H1 (cell line): ENCODE data around the gene RESF1. TPM values are rescaled to one million over a fixed set of nuclear protein-coding genes. Genes with fewer than 3 reads are reported as not detected.

Experiments
- CTCF ChIA-PET: fragments of 300-600 bp; sonication (Branson Sonifier 250); formaldehyde crosslinking; loops from one replicate; lab custom pipeline; 2021; ENCODE audit not compliant: partially characterized antibody; lab: Charles Lee
- POLR2A ChIA-PET: fragments of 300-600 bp; sonication (Branson Sonifier 250); formaldehyde crosslinking; loops from one replicate; lab custom pipeline; 2021; ENCODE audit warnings: inconsistent platforms; ENCODE audit not compliant: partially characterized antibody; lab: Charles Lee
- DNase-seq, 2 experiments: peaks; one replicate each; pipeline versions ENCODE4 v3.0.0 to v3.0.0-alpha.2; 2010 to 2022; ENCODE audit warnings: low spot score in 2 of 2, low read depth in 1 of 2, mixed read lengths in 1 of 2
- FAIRE-seq: peaks from 2 replicates; lab custom pipeline; 2011; peaks lifted over from hg19 to GRCh38; lab: Jason Lieb, UNC
- H2AFZ ChIP-seq: 2 replicates; pipeline ENCODE4 v1.8.1; 2012; ENCODE audit warnings: low read length, inconsistent platforms
- H2AK5ac ChIP-seq: 2 replicates; pipeline ENCODE4 v1.6.1; 2013; ENCODE audit warnings: low read depth, low read length
- H2BK120ac ChIP-seq: replicated peaks from 2 replicates; pipeline ENCODE3; 2013; ENCODE audit warnings: low read depth, low read length, inconsistent platforms
- H2BK12ac ChIP-seq: 2 replicates; pipeline ENCODE4 v1.6.1; 2013; ENCODE audit warnings: low read depth, low read length
- H2BK15ac ChIP-seq: 2 replicates; pipeline ENCODE4 v1.6.1; 2013; ENCODE audit warnings: low read length
- H2BK20ac ChIP-seq: 2 replicates; pipeline ENCODE4 v1.6.1; 2013; ENCODE audit warnings: low read length
- H2BK5ac ChIP-seq: 2 replicates; pipeline ENCODE4 v1.6.1; 2013; ENCODE audit warnings: low read depth, low read length
- H3K14ac ChIP-seq: 2 replicates; pipeline ENCODE4 v1.6.1; 2013; ENCODE audit warnings: inconsistent platforms; ENCODE audit not compliant: insufficient read length
- H3K18ac ChIP-seq: 2 replicates; pipeline ENCODE4 v1.6.1; 2013; ENCODE audit warnings: low read length; ENCODE audit errors: extremely low read depth
- H3K23ac ChIP-seq: 2 replicates; pipeline ENCODE4 v1.6.1; 2013; ENCODE audit warnings: inconsistent platforms; ENCODE audit not compliant: insufficient read length
- H3K23me2 ChIP-seq: 2 replicates; pipeline ENCODE4 v1.6.1; 2013; ENCODE audit warnings: low read depth, low read length
- H3K27ac ChIP-seq: 2 replicates; pipeline ENCODE4 v1.6.1; 2011; ENCODE audit warnings: low read depth, low read length, inconsistent platforms
- H3K27me3 ChIP-seq, 4 experiments: replicated peaks in 1 of 4; 1 replicate in 1 of 4; 2 replicates in 3 of 4; pipeline versions ENCODE4 v1.6.1 to v1.8.1; 2011 to 2013; ENCODE audit warnings: low read length in 3 of 4, mild to moderate bottlenecking in 3 of 4, inconsistent platforms in 2 of 4, mixed read lengths in 2 of 4, moderate library complexity in 1 of 4; ENCODE audit not compliant: control insufficient read depth in 3 of 4, insufficient read depth in 3 of 4; ENCODE audit errors: extremely low read depth in 1 of 4
- H3K36me3 ChIP-seq, 4 experiments: 2 replicates each; pipeline versions ENCODE4 v1.6.1 to v1.8.1; 2011 to 2013; ENCODE audit warnings: mild to moderate bottlenecking in 4 of 4, low read length in 3 of 4, moderate library complexity in 2 of 4, control low read depth in 1 of 4, inconsistent platforms in 1 of 4; ENCODE audit not compliant: insufficient read depth in 4 of 4, control insufficient read depth in 2 of 4
- H3K4ac ChIP-seq: replicated peaks from 2 replicates; pipeline ENCODE3; 2013; ENCODE audit warnings: low read length, low read depth, mixed read lengths, inconsistent platforms; ENCODE audit not compliant: insufficient read length
- H3K4me1 ChIP-seq, 4 experiments: replicated peaks in 1 of 4; 1 replicate in 1 of 4; 2 replicates in 3 of 4; pipeline versions ENCODE4 v1.6.1 to v1.8.1; 2011 to 2013; ENCODE audit warnings: low read length in 3 of 4, inconsistent platforms in 2 of 4, mixed read lengths in 1 of 4; ENCODE audit not compliant: insufficient read depth in 4 of 4, control insufficient read depth in 3 of 4
- H3K4me2 ChIP-seq, 2 experiments: 2 replicates each; pipeline versions ENCODE4 v1.6.1 to v1.8.1; 2011 to 2013; ENCODE audit warnings: low read depth in 2 of 2, low read length in 2 of 2, control low read depth in 1 of 2, inconsistent platforms in 1 of 2, mild to moderate bottlenecking in 1 of 2; ENCODE audit not compliant: insufficient read depth in 1 of 2
- H3K4me3 ChIP-seq, 4 experiments: fragments of 200-600, 300-600 bp in 1 of 4; sonication (generic), shearing (Covaris generic), sonication (Bioruptor Twin) in 1 of 4; 2 replicates each; pipeline versions ENCODE4 v1.5.1 to v1.8.1; 2011 to 2016; ENCODE audit warnings: low read length in 4 of 4, low read depth in 3 of 4, control low read depth in 2 of 4, inconsistent platforms in 2 of 4, mild to moderate bottlenecking in 2 of 4, mixed read lengths in 1 of 4, moderate library complexity in 1 of 4; ENCODE audit not compliant: insufficient read depth in 2 of 4; ENCODE audit errors: extremely low read depth in 1 of 4
- H3K56ac ChIP-seq: replicated peaks from 2 replicates; pipeline ENCODE3; 2013; ENCODE audit warnings: low read depth, mild to moderate bottlenecking, mixed read lengths, low read length, inconsistent platforms; ENCODE audit not compliant: insufficient read length
- H3K79me1 ChIP-seq: 2 replicates; pipeline ENCODE4 v1.6.1; 2013; ENCODE audit warnings: low read depth, low read length, control low read depth
- H3K79me2 ChIP-seq, 2 experiments: 2 replicates each; pipeline versions ENCODE4 v1.6.1 to v1.8.1; 2012 to 2013; ENCODE audit warnings: low read length in 2 of 2, mild to moderate bottlenecking in 2 of 2, inconsistent platforms in 1 of 2; ENCODE audit not compliant: insufficient read depth in 2 of 2, control insufficient read depth in 1 of 2
- H3K9ac ChIP-seq, 4 experiments: replicated peaks in 1 of 4; 1 replicate in 1 of 4; 2 replicates in 3 of 4; pipeline versions ENCODE4 v1.6.1 to v1.8.1; 2011 to 2013; ENCODE audit warnings: low read depth in 3 of 4, low read length in 3 of 4, control low read depth in 2 of 4, mild to moderate bottlenecking in 2 of 4, moderate library complexity in 2 of 4, inconsistent platforms in 1 of 4; ENCODE audit errors: extremely low read depth in 1 of 4
- H3K9me3 ChIP-seq, 2 experiments: 2 replicates each; pipeline versions ENCODE4 v1.6.1 to v1.8.1; 2012 to 2013; ENCODE audit warnings: mild to moderate bottlenecking in 2 of 2, moderate library complexity in 2 of 2, control low read depth in 1 of 2, inconsistent platforms in 1 of 2, low read depth in 1 of 2, low read length in 1 of 2, mixed read lengths in 1 of 2; ENCODE audit not compliant: insufficient read depth in 2 of 2
- H4K20me1 ChIP-seq, 2 experiments: replicated peaks in 1 of 2; 2 replicates each; pipeline versions ENCODE3 to v1.8.1; 2011 to 2013; ENCODE audit warnings: inconsistent platforms in 2 of 2, low read length in 2 of 2, mild to moderate bottlenecking in 1 of 2; ENCODE audit not compliant: insufficient read depth in 2 of 2, control insufficient read depth in 1 of 2
- H4K5ac ChIP-seq: 2 replicates; pipeline ENCODE4 v1.6.1; 2013; ENCODE audit warnings: low read length, low read depth, mixed read lengths, inconsistent platforms; ENCODE audit not compliant: insufficient read length
- H4K8ac ChIP-seq: 2 replicates; pipeline ENCODE4 v1.8.0; 2013; ENCODE audit warnings: mild to moderate bottlenecking, moderate library complexity, low read length, inconsistent platforms; ENCODE audit not compliant: insufficient read depth; ENCODE audit errors: extremely low read depth
- H4K91ac ChIP-seq: replicated peaks from 2 replicates; pipeline ENCODE3; 2013; ENCODE audit warnings: low read length, mixed read lengths, inconsistent platforms; ENCODE audit not compliant: insufficient read length
- GABPA ChIP-seq: IDR thresholded peaks from 2 replicates; pipeline ENCODE4 v1.6.1; 2011; ENCODE audit warnings: mild to moderate bottlenecking, low read length, moderate library complexity, borderline replicate concordance; ENCODE audit not compliant: insufficient read depth
- MAFK ChIP-seq: IDR thresholded peaks from 2 replicates; pipeline ENCODE4 v1.6.1; 2012; ENCODE audit warnings: low read depth, mild to moderate bottlenecking, improper control_type of control experiment, low read length
- NANOG ChIP-seq: IDR thresholded peaks from 2 replicates; pipeline ENCODE4 v1.6.1; 2011; ENCODE audit warnings: low read length, low read depth, mild to moderate bottlenecking, inconsistent platforms; ENCODE audit not compliant: insufficient read depth, poor library complexity, severe bottlenecking
- PHF8 ChIP-seq: fragments of 200-600 bp; sonication (generic); conservative IDR thresholded peaks from 2 replicates; pipeline ENCODE4 v1.7.1; 2012; ENCODE audit warnings: low read depth, mild to moderate bottlenecking, inconsistent platforms, low read length, moderate library complexity
- POLR2AphosphoS5 ChIP-seq: IDR thresholded peaks from 2 replicates; pipeline ENCODE4 v1.6.1; 2011; ENCODE audit warnings: low read depth, low read length
- SUZ12 ChIP-seq: fragments of 200-600 bp; sonication (generic); IDR thresholded peaks from 2 replicates; pipeline ENCODE4 v1.6.1; 2012; ENCODE audit warnings: mild to moderate bottlenecking, inconsistent platforms, low read length, moderate library complexity, mixed read lengths
- TEAD4 ChIP-seq: IDR thresholded peaks from 2 replicates; pipeline ENCODE4 v1.6.1; 2012; ENCODE audit warnings: low read depth, low read length, inconsistent platforms, mixed read lengths
- WGBS, 2 experiments: shearing (Covaris generic) in 1 of 2; methylation state at CpG; one replicate each; pipeline versions ENCODE4 v1.1.6 to v1.1.7; 2013 to 2015; ENCODE audit warnings: low lambda C conversion rate in 2 of 2, mixed read lengths in 2 of 2, inconsistent platforms in 1 of 2, low coverage in 1 of 2, missing lambda C conversion rate in 1 of 2; ENCODE audit not compliant: insufficient replicate concordance in 2 of 2, insufficient coverage in 1 of 2, insufficient read length in 1 of 2; ENCODE audit errors: extremely low coverage in 1 of 2, missing lambda C conversion rate in 1 of 2; 5-methylcytosine and 5-hydroxymethylcytosine counted together
- polyA plus RNA-seq, 7 experiments: library from polyadenylated mRNA; depleted of rRNA in 3 of 7; stranded (reverse) in 5 of 7; unstranded in 2 of 7; fragments of >200 nt in 5 of 7; fragments of 200-250 nt in 2 of 7; gene quantifications; 1 replicate in 5 of 7; 2 replicates in 1 of 7; 4 replicates in 1 of 7; pipeline versions ENCODE4 v1.2.1 to v1.2.3, GENCODE V29; 2011 to 2013; ENCODE audit warnings: missing spikeins in 2 of 7, mixed read lengths in 2 of 7
- total RNA-seq: library from RNA; stranded (reverse); fragmentation: NEBNext Ultra II Directional; extraction: Animal tissue kit (Norgen Biotek cat#: 25700); gene quantifications from 2 replicates; pipeline ENCODE4 v1.2.1, GENCODE V29; 2021
- TF ChIP-seq, protein P1 (sequence below): IDR thresholded peaks from 2 replicates; pipeline ENCODE4 v1.6.1; 2012; ENCODE audit warnings: inconsistent platforms

Gene RESF1
- total and polyA plus RNA-seq, 2 of the 8 experiments (the other 6 are each of a cell fraction or from before 2014, with no cell fraction given): 64.3 to 128 TPM

- no peaks in the 10 kb centered on the region for H3K79me2 ChIP-seq
- no peak overlapping the region for H3K4ac ChIP-seq
- no peak overlapping the region for H4K91ac ChIP-seq
- no peaks in the 10 kb centered on the region for H3K4me1 ChIP-seq
- H2BK20ac ChIP-seq: no peak overlapping the region
- no peak overlapping the region for H3K23ac ChIP-seq
- H2BK5ac ChIP-seq: no peak overlapping the region
- no peak overlapping the region for H3K27ac ChIP-seq
- no peak overlapping the region for H2AFZ ChIP-seq
- ChIA-PET CTCF (no interaction called here), POLR2A (no interaction called here)
- FAIRE-seq: no peak
- H2BK120ac ChIP-seq: no peak overlapping the region
- H3K27me3 ChIP-seq: no peaks in the 10 kb centered on the region
- H4K20me1 ChIP-seq: no peaks in the 10 kb centered on the region
- no peaks in the 10 kb centered on the region for H3K79me1 ChIP-seq
- no peak overlapping the region for H2AK5ac ChIP-seq
- H3K36me3 ChIP-seq: no peaks in the 10 kb centered on the region
- no peak for DNase-seq
- no peak overlapping the region for H3K9ac ChIP-seq
- no peak overlapping the region for H3K4me3 ChIP-seq
- H3K23me2 ChIP-seq: no peaks in the 10 kb centered on the region
- no peak overlapping the region for H2BK15ac ChIP-seq
- no peak overlapping the region for H4K8ac ChIP-seq
- H2BK12ac ChIP-seq: no peak overlapping the region
- no peak overlapping the region for H3K56ac ChIP-seq
- H3K18ac ChIP-seq: no peak overlapping the region
- no peak overlapping the region for H3K4me2 ChIP-seq
- H3K14ac ChIP-seq: no peak overlapping the region
- H4K5ac ChIP-seq: no peak overlapping the region
- peaks cover 6 to 16% of the 10 kb centered on the region in 2 experiments; a peak in 2 of 4 replicates for H3K9me3 ChIP-seq
- 88% methylated on average over 6 of the region's 6 CpGs; no CpG with 5 or more reads in 1 of the 2 experiments for WGBS, 2 experiments
- no peak for TF ChIP-seq SUZ12
- TF ChIP-seq GABPA: no peak
- TF ChIP-seq TEAD4: no peak
- no peak for TF ChIP-seq NANOG
- no peak for TF ChIP-seq PHF8
- TF ChIP-seq, protein P1, sequence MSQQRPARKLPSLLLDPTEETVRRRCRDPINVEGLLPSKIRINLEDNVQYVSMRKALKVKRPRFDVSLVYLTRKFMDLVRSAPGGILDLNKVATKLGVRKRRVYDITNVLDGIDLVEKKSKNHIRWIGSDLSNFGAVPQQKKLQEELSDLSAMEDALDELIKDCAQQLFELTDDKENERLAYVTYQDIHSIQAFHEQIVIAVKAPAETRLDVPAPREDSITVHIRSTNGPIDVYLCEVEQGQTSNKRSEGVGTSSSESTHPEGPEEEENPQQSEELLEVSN: no peak
- TF ChIP-seq POLR2AphosphoS5: no peak
- no peak for TF ChIP-seq MAFK
Observed at GRCh38 chr12:31947971-31948370, 11.2 kb upstream of the RESF1 start.
